NB4 (cell line): ENCODE data around the gene KRTAP5-7.

Source experiments
- MYC ChIP-seq: IDR thresholded peaks from 2 replicates; pipeline ENCODE4 v1.6.1; 2011; ENCODE audit warnings: low read depth, low read length
- POLR2A ChIP-seq: IDR thresholded peaks from 2 replicates; pipeline ENCODE4 v1.6.1; 2011; ENCODE audit warnings: mild to moderate bottlenecking; ENCODE audit not compliant: insufficient read length; ENCODE audit errors: extremely low read depth
- TF ChIP-seq, protein P1 (sequence below): IDR thresholded peaks from one replicate; pipeline ENCODE4 v1.5.1; 2012; ENCODE audit warnings: low read depth, low read length

GRCh38 chr11:71482746-71483364, 44.2 kb upstream of the KRTAP5-7 start:
- TF ChIP-seq, protein P1, sequence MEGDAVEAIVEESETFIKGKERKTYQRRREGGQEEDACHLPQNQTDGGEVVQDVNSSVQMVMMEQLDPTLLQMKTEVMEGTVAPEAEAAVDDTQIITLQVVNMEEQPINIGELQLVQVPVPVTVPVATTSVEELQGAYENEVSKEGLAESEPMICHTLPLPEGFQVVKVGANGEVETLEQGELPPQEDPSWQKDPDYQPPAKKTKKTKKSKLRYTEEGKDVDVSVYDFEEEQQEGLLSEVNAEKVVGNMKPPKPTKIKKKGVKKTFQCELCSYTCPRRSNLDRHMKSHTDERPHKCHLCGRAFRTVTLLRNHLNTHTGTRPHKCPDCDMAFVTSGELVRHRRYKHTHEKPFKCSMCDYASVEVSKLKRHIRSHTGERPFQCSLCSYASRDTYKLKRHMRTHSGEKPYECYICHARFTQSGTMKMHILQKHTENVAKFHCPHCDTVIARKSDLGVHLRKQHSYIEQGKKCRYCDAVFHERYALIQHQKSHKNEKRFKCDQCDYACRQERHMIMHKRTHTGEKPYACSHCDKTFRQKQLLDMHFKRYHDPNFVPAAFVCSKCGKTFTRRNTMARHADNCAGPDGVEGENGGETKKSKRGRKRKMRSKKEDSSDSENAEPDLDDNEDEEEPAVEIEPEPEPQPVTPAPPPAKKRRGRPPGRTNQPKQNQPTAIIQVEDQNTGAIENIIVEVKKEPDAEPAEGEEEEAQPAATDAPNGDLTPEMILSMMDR: no peak
- TF ChIP-seq POLR2A: no peak
- TF ChIP-seq MYC: no peak
